IgD-negative memory B cell (primary cell): ENCODE results near the gene TESPA1. TPM values are rescaled to one million over a fixed set of nuclear protein-coding genes. Genes with fewer than 3 reads are reported as not detected.
"Not testable (repeated sequence)": the region's sequence is repeated elsewhere in the genome, so short reads cannot be mapped to it uniquely, and the experiment has no call there.

Experiments used
- H3K27ac Mint-ChIP-seq, 3 donors: one replicate each; pipeline ENCODE4 v1.8.0; 2020 to 2022; ENCODE audit warnings: mild to moderate bottlenecking in 3 of 3, mixed read lengths in 3 of 3, moderate library complexity in 1 of 3
- H3K27me3 Mint-ChIP-seq: one replicate; pipeline ENCODE4 v1.8.0; 2021; ENCODE audit warnings: mixed read lengths
- H3K36me3 Mint-ChIP-seq: one replicate; pipeline ENCODE4 v1.8.0; 2020; ENCODE audit warnings: mild to moderate bottlenecking, mixed read lengths
- H3K4me1 Mint-ChIP-seq, 3 donors: one replicate each; pipeline ENCODE4 v1.8.0; 2020 to 2022; ENCODE audit warnings: mixed read lengths in 3 of 3, mild to moderate bottlenecking in 1 of 3
- H3K4me3 Mint-ChIP-seq, 4 donors: one replicate each; pipeline ENCODE4 v1.8.0; 2020 to 2022; ENCODE audit warnings: mild to moderate bottlenecking in 4 of 4, mixed read lengths in 4 of 4, moderate library complexity in 3 of 4
- H3K9me3 Mint-ChIP-seq, 3 donors: one replicate each; pipeline ENCODE4 v1.8.0; 2020 to 2021; ENCODE audit warnings: mixed read lengths in 3 of 3, mild to moderate bottlenecking in 1 of 3
- polyA plus RNA-seq: library from polyadenylated mRNA; unstranded; fragments of 300-500 nt; fragmentation: Illumina TruSeq; gene quantifications from one replicate; pipeline ENCODE4 v1.2.3, GENCODE V29; 2021

Gene TESPA1
- polyA plus RNA-seq, 1 donor from 2014 or later: 18.7 TPM

GRCh38 chr12:54945082-54945481 lies 39.5 kb downstream of the TESPA1 start:
- peaks cover 0 to 1% (median 0%) of the 10 kb centered on the region in 3 donors for H3K9me3 Mint-ChIP-seq
- no peaks in the 10 kb centered on the region for H3K4me1 Mint-ChIP-seq
- H3K4me3 Mint-ChIP-seq: no peak overlapping the region
- H3K27me3 Mint-ChIP-seq: no peaks in the 10 kb centered on the region
- no peak overlapping the region for H3K27ac Mint-ChIP-seq
- no peaks in the 10 kb centered on the region for H3K36me3 Mint-ChIP-seq

GRCh38 chr12:54943292-54943691 lies 41.3 kb downstream of the TESPA1 start:
- H3K4me1 Mint-ChIP-seq, H3K27me3 Mint-ChIP-seq, H3K36me3 Mint-ChIP-seq, H3K9me3 Mint-ChIP-seq, H3K4me3 Mint-ChIP-seq, H3K27ac Mint-ChIP-seq: not testable (repeated sequence)

DNA sequence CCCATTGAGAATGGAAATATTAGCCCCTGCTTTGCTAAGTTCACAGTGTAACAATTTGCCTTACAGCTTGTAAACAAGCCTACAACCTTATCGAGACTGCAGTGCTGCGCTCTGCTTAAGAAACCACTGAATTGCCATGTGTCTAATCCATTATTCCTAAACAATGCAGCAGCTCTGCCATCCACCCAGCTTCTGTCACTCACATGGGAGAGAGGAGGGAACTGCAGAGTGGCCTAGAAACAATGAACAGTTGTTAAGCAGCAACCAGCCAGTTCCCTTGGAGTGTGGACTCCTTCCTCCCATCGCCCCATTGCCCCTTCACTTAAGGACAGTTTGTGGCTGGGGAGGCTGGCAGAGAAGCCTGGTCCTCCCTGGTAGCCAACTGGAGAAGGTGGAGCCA lies 42.9 kb downstream of the TESPA1 start:
- Mint-ChIP-seq H3K36me3 (no peaks in the 10 kb centered on the region), H3K27ac (no peak overlapping the region)

GRCh38 chr12:54940727-54941315 lies 43.7 kb downstream of the TESPA1 start:
- Mint-ChIP-seq H3K27me3 (no peaks in the 10 kb centered on the region), H3K4me1 (peaks cover 0 to 4% (median 2%) of the 10 kb centered on the region in 3 donors), H3K9me3 (no peaks in the 10 kb centered on the region), H3K27ac (no peak overlapping the region), H3K4me3 (no peak overlapping the region), H3K36me3 (no peaks in the 10 kb centered on the region)

More for the DNA sequence above, 42.9 kb downstream of the TESPA1 start:
- Mint-ChIP-seq H3K4me1 (no peaks in the 10 kb centered on the region), H3K27me3 (no peaks in the 10 kb centered on the region), H3K4me3 (no peak overlapping the region), H3K9me3 (no peaks in the 10 kb centered on the region)

- Mint-ChIP-seq H3K4me3 (no peak overlapping the region), H3K27me3 (no peaks in the 10 kb centered on the region), H3K36me3 (no peaks in the 10 kb centered on the region), H3K27ac (peak overlapping the region in 1 of 3 donors; percentile 84), H3K9me3 (no peaks in the 10 kb centered on the region), H3K4me1 (peaks cover 0 to 11% (median 7%) of the 10 kb centered on the region in 3 donors)
Measured at GRCh38 chr12:54937929-54938328, 46.6 kb downstream of the TESPA1 start.

GRCh38 chr12:54937376-54937775 lies 47.2 kb downstream of the TESPA1 start:
- peak overlapping the region in 1 of 3 donors; percentile 84 for H3K27ac Mint-ChIP-seq
- H3K4me3 Mint-ChIP-seq: no peak overlapping the region
- no peaks in the 10 kb centered on the region for H3K27me3 Mint-ChIP-seq
- H3K9me3 Mint-ChIP-seq: no peaks in the 10 kb centered on the region
- H3K36me3 Mint-ChIP-seq: no peaks in the 10 kb centered on the region
- peaks cover 0 to 11% (median 7%) of the 10 kb centered on the region in 3 donors for H3K4me1 Mint-ChIP-seq

- Mint-ChIP-seq H3K36me3 (no peaks in the 10 kb centered on the region), H3K4me3 (peak overlapping the region in 1 of 4 donors; percentile 7), H3K4me1 (peaks cover 0 to 11% (median 7%) of the 10 kb centered on the region in 3 donors), H3K27me3 (no peaks in the 10 kb centered on the region), H3K9me3 (peaks cover 0 to 3% (median 0%) of the 10 kb centered on the region in 3 donors), H3K27ac (no peak overlapping the region)
Measured at GRCh38 chr12:54936736-54937135, 47.8 kb downstream of the TESPA1 start.

DNA sequence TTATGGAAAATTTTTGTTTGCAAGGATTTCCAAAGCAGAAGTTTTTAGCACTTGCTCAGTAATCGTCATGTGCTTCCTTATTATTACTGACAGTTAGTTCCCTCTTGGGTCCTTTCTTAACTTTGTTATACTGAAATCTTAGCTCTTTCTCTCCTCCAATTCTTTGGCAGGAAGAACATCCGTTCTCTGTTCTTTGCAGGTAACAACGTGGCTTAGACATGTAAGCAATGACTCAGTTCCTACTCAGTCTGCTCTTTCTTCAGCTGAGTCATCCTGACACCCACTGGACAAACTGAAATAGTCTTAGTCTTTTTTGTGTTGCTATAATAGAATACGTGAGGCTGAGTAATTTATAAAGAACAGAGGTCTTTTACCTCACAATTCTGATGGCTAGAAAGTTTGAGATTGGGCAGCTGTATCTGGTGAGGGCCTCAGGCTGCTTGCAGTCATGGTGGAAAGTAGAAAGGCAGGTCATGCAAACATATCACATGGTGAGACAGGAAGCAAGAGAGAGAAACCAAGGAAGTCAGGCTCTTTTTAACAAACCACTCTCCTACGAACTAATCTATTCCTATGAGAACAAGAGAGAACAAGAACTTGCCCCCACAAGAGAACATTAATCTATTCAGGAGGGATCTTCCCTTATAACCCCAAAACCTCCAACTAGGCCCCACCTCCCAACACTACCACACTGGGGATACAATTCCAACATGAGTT lies 49.2 kb downstream of the TESPA1 start:
- Mint-ChIP-seq H3K4me3 (peak overlapping the region in 1 of 4 donors; percentile 3), H3K9me3 (peaks cover 2 to 12% (median 10%) of the 10 kb centered on the region in 3 donors), H3K27me3 (no peaks in the 10 kb centered on the region), H3K36me3 (peaks cover 5% of the 10 kb centered on the region), H3K4me1 (peaks cover 0 to 11% (median 7%) of the 10 kb centered on the region in 3 donors), H3K27ac (peak overlapping the region in 2 of 3 donors; percentile 29 to 69)

GRCh38 chr12:54934419-54934818 lies 50.1 kb downstream of the TESPA1 start:
- peaks cover 5 to 21% (median 10%) of the 10 kb centered on the region in 3 donors for H3K9me3 Mint-ChIP-seq
- peaks cover 7% of the 10 kb centered on the region for H3K36me3 Mint-ChIP-seq
- H3K4me3 Mint-ChIP-seq: no peak overlapping the region
- H3K4me1 Mint-ChIP-seq: peaks cover 0 to 11% (median 7%) of the 10 kb centered on the region in 3 donors
- no peak overlapping the region for H3K27ac Mint-ChIP-seq
- H3K27me3 Mint-ChIP-seq: no peaks in the 10 kb centered on the region

DNA sequence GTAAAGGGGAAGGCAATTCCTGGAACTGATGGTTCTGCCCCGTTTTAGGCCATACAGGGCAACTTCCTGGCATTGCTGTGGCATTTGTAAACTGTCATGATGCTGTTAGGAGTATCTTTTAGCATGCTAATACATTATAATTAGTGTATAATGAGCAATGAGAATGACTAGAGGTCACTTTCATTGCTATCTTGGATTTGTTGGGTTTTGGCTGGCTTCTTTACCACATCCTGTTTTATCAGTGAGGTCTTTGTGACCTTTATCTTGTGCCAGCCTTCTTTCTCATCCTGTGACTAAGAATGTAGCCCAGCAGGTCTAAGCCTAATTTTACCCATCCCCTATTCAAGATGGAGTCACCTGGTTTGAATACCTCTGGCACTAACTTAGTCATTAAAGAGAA lies 51.2 kb downstream of the TESPA1 start:
- Mint-ChIP-seq H3K36me3 (peaks cover 7% of the 10 kb centered on the region), H3K27me3 (no peaks in the 10 kb centered on the region), H3K4me1 (peaks cover 0 to 11% (median 7%) of the 10 kb centered on the region in 3 donors), H3K27ac (no peak overlapping the region), H3K4me3 (no peak overlapping the region), H3K9me3 (peaks cover 8 to 21% (median 13%) of the 10 kb centered on the region in 3 donors)

- H3K27ac Mint-ChIP-seq: no peak overlapping the region
- H3K4me1 Mint-ChIP-seq: peaks cover 0 to 11% (median 7%) of the 10 kb centered on the region in 3 donors
- peaks cover 8 to 21% (median 15%) of the 10 kb centered on the region in 3 donors for H3K9me3 Mint-ChIP-seq
- H3K4me3 Mint-ChIP-seq: no peak overlapping the region
- H3K36me3 Mint-ChIP-seq: peaks cover 7% of the 10 kb centered on the region
- no peaks in the 10 kb centered on the region for H3K27me3 Mint-ChIP-seq
Measured at GRCh38 chr12:54932691-54933090, 51.9 kb downstream of the TESPA1 start.

DNA sequence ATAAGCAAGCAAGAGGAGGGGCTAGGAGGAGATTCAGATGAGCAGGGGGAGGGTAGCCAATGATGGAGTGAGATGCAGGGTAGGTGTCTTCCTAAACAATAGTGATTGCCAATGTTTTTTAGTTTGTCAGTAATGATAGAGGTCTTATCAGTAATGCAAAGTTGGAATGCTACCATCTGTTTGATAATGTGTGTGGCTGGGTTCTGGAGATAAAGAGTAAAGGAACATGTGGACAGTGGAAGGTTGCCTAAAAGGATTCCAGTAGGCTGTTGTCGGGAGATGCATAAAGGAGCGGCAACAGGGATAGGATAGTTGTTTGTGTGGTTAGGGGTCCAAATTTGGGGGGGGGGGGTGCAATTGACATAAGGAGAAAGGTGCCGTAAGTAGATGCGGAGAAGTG lies 52.5 kb downstream of the TESPA1 start:
- Mint-ChIP-seq H3K27ac (no peak overlapping the region), H3K4me1 (peaks cover 0 to 11% (median 7%) of the 10 kb centered on the region in 3 donors), H3K36me3 (peaks cover 7% of the 10 kb centered on the region), H3K4me3 (no peak overlapping the region), H3K27me3 (no peaks in the 10 kb centered on the region), H3K9me3 (peaks cover 8 to 21% (median 15%) of the 10 kb centered on the region in 3 donors)

- Mint-ChIP-seq H3K4me1 (no peaks in the 10 kb centered on the region), H3K9me3 (peaks cover 8 to 21% (median 17%) of the 10 kb centered on the region in 3 donors), H3K36me3 (peaks cover 7% of the 10 kb centered on the region), H3K4me3 (no peak overlapping the region), H3K27me3 (peaks cover 3% of the 10 kb centered on the region), H3K27ac (no peak overlapping the region)
Measured at GRCh38 chr12:54929998-54930397, 54.6 kb downstream of the TESPA1 start.

DNA sequence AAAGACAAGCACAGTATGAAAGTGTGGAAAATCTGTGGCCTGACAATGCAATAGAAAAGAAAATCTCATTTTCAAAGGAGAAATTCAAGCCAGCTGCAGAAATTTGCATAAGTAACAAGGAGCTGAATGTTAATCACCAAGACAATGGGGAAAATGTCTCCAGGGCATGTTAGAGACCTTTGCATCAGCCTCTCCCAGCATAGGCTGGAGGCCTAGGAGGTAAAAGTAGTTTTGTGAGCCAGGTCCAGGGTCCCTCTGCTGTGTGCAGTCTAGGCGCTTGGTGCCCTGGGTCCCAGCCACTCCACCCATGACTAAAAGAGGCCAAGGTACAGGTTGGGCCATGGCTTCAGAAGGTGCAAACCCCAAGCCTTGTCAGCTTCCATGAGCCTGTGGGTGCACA lies 58.3 kb downstream of the TESPA1 start:
- no peaks in the 10 kb centered on the region for H3K4me1 Mint-ChIP-seq
- H3K27me3 Mint-ChIP-seq: peaks cover 8% of the 10 kb centered on the region
- no peak overlapping the region for H3K4me3 Mint-ChIP-seq
- H3K36me3 Mint-ChIP-seq: peaks cover 7% of the 10 kb centered on the region
- H3K9me3 Mint-ChIP-seq: peaks cover 8 to 17% (median 13%) of the 10 kb centered on the region in 3 donors
- no peak overlapping the region for H3K27ac Mint-ChIP-seq

- peaks cover 8% of the 10 kb centered on the region for H3K27me3 Mint-ChIP-seq
Measured at GRCh38 chr12:54924972-54925707, 59.4 kb downstream of the TESPA1 start.

More at GRCh38 chr12:54924972-54925707, 59.4 kb downstream of the TESPA1 start:
- no peak overlapping the region for H3K4me3 Mint-ChIP-seq
- H3K4me1 Mint-ChIP-seq: no peaks in the 10 kb centered on the region
- peaks cover 5 to 6% (median 6%) of the 10 kb centered on the region in 3 donors for H3K9me3 Mint-ChIP-seq
- H3K36me3 Mint-ChIP-seq: peaks cover 2% of the 10 kb centered on the region
- no peak overlapping the region for H3K27ac Mint-ChIP-seq
